ENCODE results near the gene TULP4. TPM values are rescaled to one million over a fixed set of nuclear protein-coding genes. Genes with fewer than 3 reads are reported as not detected.
A peak's percentile ranks its signal among the peaks of the same experiment; 100 is the strongest.

TULP4 gene
- total and polyA plus RNA-seq, 2 of the 8 experiments (the other 6 are each of a cell fraction or from before 2014, with no cell fraction given): 7.7 to 51.6 TPM

- TF ChIP-seq RFX5 (IDR thresholded peaks at IDR 0.05; ENCODE audit: borderline replicate concordance, low read depth, low read length) (no peak), KDM1A (IDR thresholded peaks at IDR 0.05; ENCODE audit: borderline replicate concordance, low read length) (peak; percentile 86; the same call in 1 of the 2 replicates), CBX5 (IDR thresholded peaks at IDR 0.05; ENCODE audit: low read depth, low read length) (no peak), FOSL1 (IDR thresholded peaks at IDR 0.05; ENCODE audit: insufficient read depth, low read depth, low read length) (no peak), TAF1 (IDR thresholded peaks at IDR 0.05; ENCODE audit: low read depth, low read length) (0 out of 2 replicates have a peak, but pooled peaks have one; percentile 24), YY1 (IDR thresholded peaks at IDR 0.05; ENCODE audit: low read depth, low read length) (0 out of 2 replicates have a peak, but pooled peaks have one; percentile 47)
These were observed 224.9 kb downstream of the TULP4 start (continued) for GRCh38 chr6:158536891-158537798.
